ENCODE measurements around the gene AMD1.

GRCh38 chr6:110841266-110841665, 33.3 kb upstream of the AMD1 start:
- no peak for TF ChIP-seq POLR2A (IDR thresholded peaks at IDR 0.05)
- no peak for TF ChIP-seq CTCF (IDR thresholded peaks at IDR 0.05)
